K562 (cell line): ENCODE data around the gene HEMK1. TPM values are rescaled to one million over a fixed set of nuclear protein-coding genes. Genes with fewer than 3 reads are reported as not detected.

Experiments
- ARID1B ChIP-seq: fragments of 450-650 bp; IDR thresholded peaks from 2 replicates; pipeline ENCODE4 v1.6.1; 2016; ENCODE audit warnings: antibody characterized with exemption, mild to moderate bottlenecking, inconsistent platforms
- ATF7 ChIP-seq: fragments of 450-650 bp; IDR thresholded peaks from 2 replicates; pipeline ENCODE4 v1.7.1; 2014; ENCODE audit warnings: mild to moderate bottlenecking, moderate library complexity
- CREB3L1 ChIP-seq: fragments of 450-650 bp; IDR thresholded peaks from 2 replicates; pipeline ENCODE4 v1.6.1; 2014; ENCODE audit warnings: low read depth, mild to moderate bottlenecking, moderate library complexity, borderline replicate concordance
- DNMT1 ChIP-seq: fragments of 450-650 bp; IDR thresholded peaks from 2 replicates; pipeline ENCODE4 v1.6.1; 2016; ENCODE audit warnings: antibody characterized with exemption, mild to moderate bottlenecking
- FOXP1 ChIP-seq: sonication (generic); formaldehyde crosslinking; IDR thresholded peaks from 2 replicates; pipeline ENCODE4 v1.8.0; 2022; ENCODE audit warnings: mild to moderate bottlenecking, missing genetic modification reagents
- KAT8 ChIP-seq: fragments of 450-650 bp; IDR thresholded peaks from 2 replicates; pipeline ENCODE4 v1.6.1; 2016; ENCODE audit warnings: low read depth, mild to moderate bottlenecking
- NR2C2 ChIP-seq, 2 experiments: fragments of 200-800 bp in 1 of 2; sonication (Bioruptor generic) in 1 of 2; sonication (generic) in 1 of 2; formaldehyde crosslinking in 1 of 2; IDR thresholded peaks; 2 replicates each; pipeline versions ENCODE4 v1.6.1 to v1.8.0; 2016 to 2022; ENCODE audit warnings: mild to moderate bottlenecking in 1 of 2, missing compliant biosample characterization in 1 of 2, missing genetic modification characterization in 1 of 2, missing genetic modification reagents in 1 of 2
- RB1 ChIP-seq: fragments of 450-650 bp; IDR thresholded peaks from 2 replicates; pipeline ENCODE4 v1.6.1; 2017; ENCODE audit warnings: low read depth, mild to moderate bottlenecking
- RERE ChIP-seq: sonication (generic); formaldehyde crosslinking; IDR thresholded peaks from 2 replicates; pipeline ENCODE4 v1.8.0; 2023; ENCODE audit warnings: missing genetic modification reagents, mild to moderate bottlenecking, borderline replicate concordance
- TBL1XR1 ChIP-seq, 2 experiments: IDR thresholded peaks; 2 replicates each; pipeline ENCODE4 v1.6.1; 2012; ENCODE audit warnings: improper control_type of control experiment in 2 of 2, low read length in 2 of 2, mild to moderate bottlenecking in 1 of 2
- ZNF184 ChIP-seq: sonication (generic); formaldehyde crosslinking; IDR thresholded peaks from 2 replicates; pipeline ENCODE4 v1.5.0; 2020; ENCODE audit warnings: missing genetic modification reagents
- ZNF592 ChIP-seq: fragments of 450-650 bp; IDR thresholded peaks from 2 replicates; pipeline ENCODE4 v1.6.1; 2017; ENCODE audit warnings: antibody characterized with exemption, mild to moderate bottlenecking
- polyA plus RNA-seq, 8 experiments: library from polyadenylated mRNA; depleted of rRNA in 4 of 8; stranded (reverse) in 5 of 8; unstranded in 3 of 8; fragments of >200 nt; fragmentation: Nextera tagmentation in 2 of 8; fragmentation: Illumina TruSeq in 1 of 8; extraction: Ambion mirVana in 2 of 8; extraction: Trizol in 1 of 8; gene quantifications; 2 replicates each; pipeline versions ENCODE4 v1.2.1 to v1.2.3, GENCODE V29; 2011 to 2014; ENCODE audit warnings: inconsistent platforms in 1 of 8, missing spikeins in 1 of 8
- total RNA-seq, 7 experiments: library from RNA; depleted of rRNA in 6 of 7; stranded (reverse); fragments of >200 nt in 6 of 7; fragmentation: Illumina TruSeq in 2 of 7; extraction: Trizol in 2 of 7; gene quantifications; 2 replicates each; pipeline versions ENCODE4 v1.2.1 to v1.2.3, GENCODE V29; 2011 to 2021; ENCODE audit warnings: low replicate concordance in 1 of 7

HEMK1 gene
- total and polyA plus RNA-seq, 9 of the 15 experiments (the other 6 are each of a cell fraction or from before 2014, with no cell fraction given): 2.0 to 16.8 (median 11.4) TPM

GRCh38 chr3:50617096-50617791 is 47.9 kb downstream of the HEMK1 start, which contains the start of gene MAPKAPK3 (continued):
- TF ChIP-seq CREB3L1: no peak
- TF ChIP-seq RB1: no peak
- no peak for TF ChIP-seq ARID1B
- TF ChIP-seq TBL1XR1 (IDR thresholded peaks at IDR 0.05; ENCODE audit: low read length in 2 of 2): no peak
- TF ChIP-seq ATF7: no peak
- TF ChIP-seq FOXP1: no peak
- TF ChIP-seq DNMT1: no peak
- TF ChIP-seq RERE: no peak
- TF ChIP-seq ZNF184 (CRISPR knock-in tag): no peak
- TF ChIP-seq ZNF592: 0 out of 2 replicates have a peak, but pooled peaks have one; percentile 22
- TF ChIP-seq NR2C2 (CRISPR knock-in tag; IDR thresholded peaks at IDR 0.05): no peak
- peak; percentile 36; the same call in 1 of the 2 replicates for TF ChIP-seq NR2C2 (tag; IDR thresholded peaks at IDR 0.05)
- no peak for TF ChIP-seq KAT8
